Amygdala (tissue), 56 donors: ENCODE measurements around the gene CPA5.

Experiments
- DNase-seq, 56 donors: peaks; one replicate each; lab custom pipeline; 2025; lab: John Stamatoyannopoulos, UW

Gene CPA5

DNA sequence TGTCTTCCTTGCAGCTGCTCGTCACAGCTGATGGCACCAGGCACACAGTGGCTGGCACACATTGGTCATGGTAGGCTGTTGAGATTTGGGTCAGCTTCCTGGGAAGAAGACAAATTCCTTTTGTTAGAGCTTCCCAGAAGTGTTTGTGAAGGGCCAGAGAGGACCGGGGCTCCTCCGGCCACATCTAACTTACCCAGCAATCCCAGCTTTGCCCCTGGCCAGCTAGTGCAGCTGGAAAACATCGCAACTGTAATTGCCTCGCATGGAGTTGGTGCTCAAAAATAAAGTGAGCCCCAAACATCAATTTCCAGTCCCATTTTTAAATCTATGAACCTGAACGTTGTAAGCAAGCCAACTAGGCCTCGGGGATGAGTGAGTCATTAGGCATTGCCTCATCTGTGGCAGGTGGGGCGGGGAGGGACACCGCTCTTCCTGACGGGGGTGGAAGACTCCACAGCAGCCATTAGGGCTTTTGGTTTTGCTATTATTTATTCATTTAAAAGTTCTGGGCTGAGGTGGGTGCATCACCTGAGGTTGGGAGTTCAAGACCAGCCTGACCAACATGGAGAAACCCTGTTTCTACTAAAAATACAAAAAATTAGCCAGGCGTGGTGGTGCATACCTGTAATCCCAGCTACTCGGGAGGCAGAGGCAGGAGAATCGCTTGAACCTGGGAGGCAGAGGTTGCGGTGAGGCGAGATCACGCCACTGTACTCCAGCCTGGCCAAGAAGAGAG lies 12.4 kb downstream of the CPA5 start:
- DNase-seq, result peak in 14 of 56 donors; percentile 10 to 64 (median 42)

GRCh38 chr7:130358471-130358870 lies 13.9 kb downstream of the CPA5 start:
- DNase-seq, result no peak

GRCh38 chr7:130359276-130359857 lies 14.8 kb downstream of the CPA5 start:
- DNase-seq, result no peak

- DNase-seq, result no peak
These were observed 15.9 kb downstream of the CPA5 start for GRCh38 chr7:130360518-130360917.

DNA sequence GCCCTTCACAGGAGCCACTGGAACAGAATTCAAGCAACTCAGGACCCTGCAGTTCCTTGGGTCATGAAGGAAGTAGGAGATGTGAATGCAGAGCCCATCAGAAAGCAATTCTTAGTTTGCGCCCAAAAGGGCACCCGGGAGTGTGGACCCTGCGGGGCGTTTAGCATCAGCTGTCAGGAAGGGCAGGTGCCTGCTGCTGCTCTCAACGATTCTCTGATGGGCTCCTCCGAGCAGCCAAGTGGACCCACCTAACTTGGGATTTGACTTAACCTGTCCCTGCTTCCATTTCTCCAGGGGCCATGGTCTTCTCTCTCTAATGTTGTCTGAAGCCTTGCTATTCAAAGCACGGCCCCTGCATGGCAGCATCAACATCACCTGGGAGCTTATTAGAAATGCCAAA lies 17.1 kb downstream of the CPA5 start:
- no peak for DNase-seq

- DNase-seq, result no peak
These were observed 17.7 kb downstream of the CPA5 start for GRCh38 chr7:130362251-130362816.

- no peak for DNase-seq
These were observed 18.6 kb downstream of the CPA5 start for GRCh38 chr7:130363026-130363847.

DNA sequence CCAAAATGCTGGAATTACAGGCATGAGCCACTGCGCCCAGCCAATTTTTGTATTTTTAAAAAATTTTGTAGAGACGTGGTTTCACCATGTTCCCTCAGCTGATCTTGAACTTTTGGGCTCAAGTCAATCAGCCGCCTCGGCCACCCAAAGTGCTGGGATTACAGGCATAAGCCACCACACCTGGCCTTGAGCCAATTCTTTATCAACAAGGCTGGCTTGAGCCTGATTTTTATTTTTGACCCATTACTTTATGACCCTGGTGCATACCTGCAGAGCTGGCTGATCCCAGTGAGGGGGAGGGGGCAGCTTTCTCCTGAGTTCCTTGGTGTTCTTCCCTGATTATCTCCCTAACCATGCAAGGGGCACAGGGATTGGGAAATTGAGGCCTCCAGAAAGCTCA lies 19.8 kb downstream of the CPA5 start:
- no peak for DNase-seq

DNA sequence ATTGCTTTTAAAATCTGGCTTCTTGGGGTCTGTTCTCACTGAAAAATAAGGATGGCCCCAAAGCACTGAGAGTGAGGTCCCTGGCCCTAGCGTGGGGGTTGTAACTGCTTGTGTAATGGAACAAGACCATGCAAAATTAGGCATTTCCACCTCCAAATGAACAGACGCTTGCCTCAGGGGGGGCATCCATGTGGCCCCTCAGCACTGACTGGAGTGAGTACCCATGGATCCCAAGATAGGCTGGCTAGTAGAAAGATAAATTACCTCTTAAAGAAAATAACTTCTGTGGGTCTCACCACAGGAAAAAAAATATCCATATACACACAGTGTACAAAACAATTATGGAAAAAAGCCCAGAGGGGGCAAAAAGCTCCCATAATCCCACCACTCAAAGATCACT lies 20.5 kb downstream of the CPA5 start:
- DNase-seq, result no peak

- peak in 30 of 56 donors; percentile 9 to 67 (median 34) for DNase-seq
These were observed 21.2 kb downstream of the CPA5 start for GRCh38 chr7:130365511-130366441.

GRCh38 chr7:130366564-130366963 lies 21.9 kb downstream of the CPA5 start:
- DNase-seq, result no peak

DNA sequence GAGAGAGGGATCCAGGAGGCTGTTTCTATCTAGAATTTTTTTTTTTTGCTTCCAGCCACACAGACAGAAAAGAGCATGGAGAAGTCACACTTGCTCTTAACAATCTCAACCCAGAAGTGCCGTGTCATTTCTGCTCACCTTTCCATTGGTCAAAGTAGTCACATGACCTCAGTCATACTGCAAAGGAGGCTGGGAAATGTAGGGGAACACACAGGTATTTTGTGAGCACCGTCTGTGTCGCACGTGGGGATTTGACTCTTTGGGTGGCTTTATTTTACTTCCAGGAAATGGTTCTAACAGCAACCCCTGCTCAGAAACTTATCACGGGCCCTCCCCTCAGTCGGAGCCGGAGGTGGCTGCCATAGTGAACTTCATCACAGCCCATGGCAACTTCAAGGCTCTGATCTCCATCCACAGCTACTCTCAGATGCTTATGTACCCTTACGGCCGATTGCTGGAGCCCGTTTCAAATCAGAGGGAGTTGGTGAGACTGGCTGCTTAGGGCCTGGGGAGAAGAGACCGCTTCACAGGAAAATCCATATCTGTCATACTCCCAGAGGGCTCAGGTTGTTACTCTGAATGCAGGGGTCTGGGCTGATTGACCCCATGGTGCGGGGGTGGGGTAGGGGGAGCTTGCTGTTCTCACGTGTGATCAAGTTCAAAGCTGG lies 22.6 kb downstream of the CPA5 start:
- DNase-seq, result no peak

DNA sequence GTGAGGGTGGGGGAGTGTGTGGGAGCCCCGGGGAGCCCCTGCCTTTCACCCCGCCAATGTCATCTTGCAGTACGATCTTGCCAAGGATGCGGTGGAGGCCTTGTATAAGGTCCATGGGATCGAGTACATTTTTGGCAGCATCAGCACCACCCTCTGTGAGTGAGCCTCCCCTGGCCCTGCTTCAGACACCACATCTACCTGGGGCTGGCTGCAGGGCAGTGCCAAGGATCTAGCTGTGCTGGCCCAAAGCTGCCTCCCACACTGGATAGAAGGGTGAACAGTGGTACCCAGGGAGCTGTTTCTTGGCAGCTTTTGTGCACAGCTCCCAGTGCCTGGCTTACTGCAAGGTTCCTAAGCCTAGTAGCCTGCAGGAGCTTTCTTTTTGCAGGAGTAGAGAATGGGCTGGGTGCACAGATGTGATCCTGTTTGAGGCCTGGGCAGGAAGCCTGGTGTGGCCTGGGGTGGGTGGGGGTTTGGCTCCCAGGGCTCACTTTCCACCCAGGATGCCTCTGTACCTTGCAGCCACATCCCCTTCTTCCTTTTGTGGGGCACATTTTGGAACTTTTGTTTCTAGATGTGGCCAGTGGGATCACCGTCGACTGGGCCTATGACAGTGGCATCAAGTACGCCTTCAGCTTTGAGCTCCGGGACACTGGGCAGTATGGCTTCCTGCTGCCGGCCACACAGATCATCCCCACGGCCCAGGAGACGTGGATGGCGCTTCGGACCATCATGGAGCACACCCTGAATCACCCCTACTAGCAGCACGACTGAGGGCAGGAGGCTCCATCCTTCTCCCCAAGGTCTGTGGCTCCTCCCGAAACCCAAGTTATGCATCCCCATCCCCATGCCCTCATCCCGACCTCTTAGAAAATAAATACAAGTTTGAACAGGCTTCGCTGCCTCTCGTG lies 23.5 kb downstream of the CPA5 start:
- no peak for DNase-seq

DNA sequence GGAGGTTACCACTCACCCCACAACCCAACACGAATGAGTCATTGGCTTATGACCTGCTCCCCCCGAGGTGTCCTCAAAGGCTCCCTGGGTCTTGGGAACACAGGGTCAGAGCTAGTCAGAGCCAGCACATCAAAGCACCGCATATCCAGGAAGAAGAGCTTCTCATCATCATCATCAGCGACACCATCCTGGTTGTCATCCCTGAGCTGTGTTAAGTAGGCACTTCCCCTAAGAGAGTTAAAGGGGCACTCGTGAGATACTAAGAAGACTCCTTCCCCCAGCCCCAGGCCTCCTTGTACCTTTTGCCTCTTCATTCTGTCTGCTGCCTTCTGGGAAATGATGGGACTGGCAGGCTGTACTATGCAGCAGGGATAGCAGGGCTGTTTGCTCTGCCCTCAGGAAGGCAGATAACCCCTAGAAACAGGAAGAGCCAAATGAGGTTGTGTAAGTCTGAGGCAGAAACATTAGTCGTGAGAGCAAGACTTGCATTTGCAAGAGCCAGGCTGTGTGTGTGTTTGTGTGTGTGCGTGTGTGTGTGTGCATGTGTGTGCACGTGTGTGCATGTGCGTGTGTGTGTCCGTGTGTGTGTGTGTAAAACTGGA lies 24.6 kb downstream of the CPA5 start:
- DNase-seq, result no peak

DNA sequence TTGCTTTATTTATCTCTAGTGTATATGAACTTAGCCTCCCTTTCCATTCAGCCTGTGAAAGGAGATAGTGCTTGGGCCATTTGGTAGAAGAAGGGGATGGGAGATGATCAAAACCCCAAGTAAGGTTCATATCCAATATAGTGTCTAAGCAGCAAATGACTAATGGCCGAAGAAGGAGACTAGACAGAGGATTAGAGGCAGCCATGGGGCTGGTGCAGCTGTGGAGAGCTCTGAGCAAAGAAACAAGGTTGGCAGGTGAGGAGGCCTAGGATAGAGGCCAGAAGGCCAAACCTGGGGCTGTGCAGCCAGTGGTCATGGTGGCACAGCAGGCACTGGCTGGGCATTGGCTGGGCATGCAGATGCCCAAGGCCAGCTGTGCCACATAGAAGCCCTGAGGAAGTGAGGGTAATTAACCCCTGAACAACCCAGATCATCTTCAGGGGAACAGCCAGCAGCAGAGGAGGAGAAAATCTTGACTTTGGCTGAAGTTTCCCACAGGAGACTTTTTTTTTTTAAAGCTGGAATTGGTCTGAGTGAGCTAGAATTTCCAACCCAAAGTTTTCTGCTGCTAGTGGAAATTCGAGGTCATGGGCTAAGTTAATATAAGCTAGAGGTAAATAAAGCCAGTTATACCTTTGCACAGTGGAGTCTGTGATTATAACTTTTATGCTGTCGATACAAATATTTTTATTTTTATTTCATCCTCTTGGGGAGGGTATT lies 25.4 kb downstream of the CPA5 start:
- DNase-seq, result no peak

DNA sequence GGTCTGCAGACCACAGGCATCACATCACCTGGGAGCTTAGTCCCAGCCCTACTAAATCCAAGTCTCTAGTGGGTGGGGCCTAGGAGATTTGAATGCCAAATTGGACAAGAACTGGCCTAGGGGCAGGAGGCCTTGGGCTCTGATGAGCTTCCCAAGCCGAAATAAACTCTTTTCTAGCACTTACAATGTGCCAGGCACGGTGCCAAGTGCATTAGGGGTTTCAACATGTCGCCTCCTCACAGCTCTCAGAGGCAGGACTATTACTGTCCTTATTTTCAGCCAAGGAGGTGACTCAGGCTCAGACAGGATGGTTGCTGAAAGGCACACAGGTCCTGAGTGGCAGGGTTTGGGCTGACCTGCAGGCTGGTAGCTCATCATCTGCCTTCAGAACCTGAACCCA lies 26.4 kb downstream of the CPA5 start:
- DNase-seq, result no peak

DNA sequence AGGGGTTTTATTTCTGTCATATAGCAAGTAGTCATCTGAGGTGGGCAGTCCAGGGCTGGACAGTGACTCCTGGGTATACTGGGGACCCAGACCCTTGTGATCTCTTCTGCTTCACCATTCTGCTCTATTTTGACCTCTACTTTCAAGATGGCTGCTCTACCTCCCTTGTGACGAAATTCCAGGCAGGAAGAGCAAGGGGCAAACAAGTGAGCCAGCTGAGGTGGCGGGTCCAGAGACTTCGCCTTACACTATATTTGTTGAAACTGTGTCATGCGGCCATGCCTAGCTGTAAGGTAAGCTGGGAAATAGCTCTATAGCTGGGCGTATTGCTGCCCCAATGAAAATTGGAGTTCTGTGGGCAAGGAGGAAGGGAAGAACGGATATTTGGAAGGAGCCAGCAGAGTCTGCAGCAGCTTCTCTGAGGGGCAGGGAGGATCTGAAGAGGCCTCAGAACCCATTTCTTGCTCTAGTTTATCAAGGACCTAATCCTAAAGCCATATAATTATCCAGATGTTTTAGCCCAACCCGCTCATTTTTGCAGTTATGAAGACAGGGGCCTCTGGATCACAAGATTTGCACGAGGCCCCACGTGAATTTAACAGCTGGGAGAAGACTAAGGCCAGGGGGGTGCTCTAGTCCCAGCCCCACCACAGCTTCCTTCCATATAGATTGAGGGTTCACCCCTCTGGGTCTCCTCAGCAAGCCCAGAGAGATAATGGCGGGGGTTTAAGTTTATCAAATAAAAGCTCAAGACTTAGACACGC lies 28.0 kb downstream of the CPA5 start:
- no peak for DNase-seq
